IMR-90 (cell line): Measurements from ENCODE around the gene UFC1. TPM values are rescaled to one million over a fixed set of nuclear protein-coding genes. Genes with fewer than 3 reads are reported as not detected.

ENCODE experiments used
- ATAC-seq: fragments of 200-7000 bp; cut with Tn5 transposase; 2 replicates; pipeline ENCODE4 v1.9.1; 2020; ENCODE audit warnings: low read depth, mild to moderate bottlenecking, moderate library complexity
- BruUV-seq: library from RNA; stranded (reverse); fragments of 400-500 nt; replicated peaks from 2 replicates; lab custom pipeline; 2021; lab: Mats Ljungman, UMichigan
- CTCF ChIA-PET: fragments of 300-600 bp; formaldehyde crosslinking; extraction: SDS; loops from one replicate; lab custom pipeline; 2021; ENCODE audit warnings: antibody characterized with exemption; lab: Yijun Ruan, JAX
- POLR2A ChIA-PET: fragments of 300-600 bp; sonication (Branson Sonifier 250); formaldehyde crosslinking; loops from one replicate; lab custom pipeline; 2022; ENCODE audit warnings: antibody characterized with exemption; ENCODE audit not compliant: unreplicated experiment; lab: Charles Lee
- DNase-seq: peaks from one replicate; pipeline ENCODE4 v3.0.0; 2013
- H2AFZ ChIP-seq: replicated peaks from 2 replicates; pipeline ENCODE3; 2013; ENCODE audit warnings: low read length, mild to moderate bottlenecking; ENCODE audit not compliant: poor library complexity
- H2AK5ac ChIP-seq: 2 replicates; pipeline ENCODE4 v1.6.1; 2013; ENCODE audit warnings: low read depth, low read length, inconsistent platforms
- H2AK9ac ChIP-seq: replicated peaks from 2 replicates; pipeline ENCODE3; 2013; ENCODE audit warnings: mild to moderate bottlenecking, low read depth, low read length, moderate library complexity; ENCODE audit not compliant: poor library complexity
- H2BK120ac ChIP-seq: 2 replicates; pipeline ENCODE4 v1.6.1; 2013; ENCODE audit warnings: low read depth, low read length, inconsistent platforms
- H2BK15ac ChIP-seq: 3 replicates; pipeline ENCODE4 v1.6.1; 2013; ENCODE audit warnings: low read depth, low read length, inconsistent platforms
- H2BK20ac ChIP-seq: 2 replicates; pipeline ENCODE4 v1.6.1; 2013; ENCODE audit warnings: low read depth, mild to moderate bottlenecking, inconsistent platforms, low read length, moderate library complexity
- H2BK5ac ChIP-seq: 2 replicates; pipeline ENCODE4 v1.6.1; 2013; ENCODE audit warnings: mild to moderate bottlenecking, low read depth, low read length, inconsistent platforms; ENCODE audit not compliant: poor library complexity, severe bottlenecking
- H3K14ac ChIP-seq: replicated peaks from 2 replicates; pipeline ENCODE4 v1.6.1; 2013; ENCODE audit warnings: low read depth, low read length, inconsistent platforms
- H3K18ac ChIP-seq: 2 replicates; pipeline ENCODE4 v1.6.1; 2013; ENCODE audit warnings: low read depth, low read length, control low read depth
- H3K23ac ChIP-seq: 2 replicates; pipeline ENCODE4 v1.6.1; 2013; ENCODE audit warnings: low read depth, low read length, inconsistent platforms
- H3K27ac ChIP-seq: 2 replicates; pipeline ENCODE4 v1.5.1; 2013; ENCODE audit warnings: mild to moderate bottlenecking, control low read depth, low read length; ENCODE audit not compliant: insufficient read depth
- H3K27me3 ChIP-seq: 2 replicates; pipeline ENCODE4 v1.6.1; 2013; ENCODE audit warnings: low read length; ENCODE audit not compliant: control insufficient read depth, insufficient read depth
- H3K36me3 ChIP-seq: 2 replicates; pipeline ENCODE4 v1.6.1; 2013; ENCODE audit warnings: low read length, mixed read lengths; ENCODE audit not compliant: control insufficient read depth, insufficient read depth
- H3K4ac ChIP-seq: 2 replicates; pipeline ENCODE4 v1.6.1; 2013; ENCODE audit warnings: low read depth, low read length, inconsistent platforms
- H3K4me1 ChIP-seq: 2 replicates; pipeline ENCODE4 v1.6.1; 2013; ENCODE audit warnings: low read length, mixed read lengths; ENCODE audit not compliant: control insufficient read depth, insufficient read depth
- H3K4me2 ChIP-seq: 2 replicates; pipeline ENCODE4 v1.6.1; 2013; ENCODE audit warnings: low read depth, mild to moderate bottlenecking, control low read depth, low read length, moderate library complexity
- H3K4me3 ChIP-seq: 2 replicates; pipeline ENCODE4 v1.5.1; 2013; ENCODE audit warnings: low read depth, mild to moderate bottlenecking, control low read depth, low read length, moderate library complexity; ENCODE audit not compliant: insufficient read depth
- H3K56ac ChIP-seq: 2 replicates; pipeline ENCODE4 v1.6.1; 2013; ENCODE audit warnings: low read length, inconsistent platforms; ENCODE audit not compliant: insufficient read depth; ENCODE audit errors: extremely low read depth
- H3K79me1 ChIP-seq, 2 experiments: 2 replicates each; pipeline ENCODE4 v1.6.1; 2013; ENCODE audit warnings: low read length in 2 of 2, inconsistent platforms in 1 of 2, low read depth in 1 of 2
- H3K9ac ChIP-seq: 2 replicates; pipeline ENCODE4 v1.6.1; 2013; ENCODE audit warnings: low read depth, low read length, control low read depth
- H3K9me1 ChIP-seq: 2 replicates; pipeline ENCODE4 v1.6.1; 2013; ENCODE audit warnings: low read length, inconsistent platforms; ENCODE audit not compliant: insufficient read depth
- H3K9me3 ChIP-seq: 2 replicates; pipeline ENCODE4 v1.6.1; 2013; ENCODE audit warnings: low read length; ENCODE audit not compliant: control insufficient read depth, insufficient read depth
- H4K20me1 ChIP-seq: 2 replicates; pipeline ENCODE4 v1.6.1; 2013; ENCODE audit warnings: low read length, inconsistent platforms; ENCODE audit not compliant: insufficient read depth
- H4K5ac ChIP-seq: 2 replicates; pipeline ENCODE4 v1.6.1; 2013; ENCODE audit warnings: mild to moderate bottlenecking, low read depth, low read length, control low read depth
- H4K8ac ChIP-seq, 2 experiments: 2 replicates each; pipeline ENCODE4 v1.6.1; 2013; ENCODE audit warnings: low read depth in 2 of 2, low read length in 2 of 2, control low read depth in 1 of 2, inconsistent platforms in 1 of 2
- H4K91ac ChIP-seq: 2 replicates; pipeline ENCODE4 v1.6.1; 2013; ENCODE audit warnings: low read depth, low read length, inconsistent platforms; ENCODE audit not compliant: insufficient read depth
- MAZ ChIP-seq: IDR thresholded peaks from 2 replicates; pipeline ENCODE4 v1.6.1; 2012; ENCODE audit warnings: low read depth, mild to moderate bottlenecking, low read length, improper control_type of control experiment, moderate library complexity, borderline replicate concordance
- MXI1 ChIP-seq: IDR thresholded peaks from 2 replicates; pipeline ENCODE4 v1.6.1; 2012; ENCODE audit warnings: low read depth, mild to moderate bottlenecking, low read length, moderate library complexity, borderline replicate concordance
- RAD21 ChIP-seq: IDR thresholded peaks from 2 replicates; pipeline ENCODE4 v1.6.1; 2012; ENCODE audit warnings: low read length, improper control_type of control experiment
- WGBS, 2 experiments: methylation state at CpG; one replicate each; pipeline versions ENCODE4 v1.1.5 to v1.1.7; 2013; ENCODE audit warnings: missing lambda C conversion rate in 2 of 2; ENCODE audit not compliant: insufficient read length in 1 of 2; ENCODE audit errors: extremely low coverage in 2 of 2; 5-methylcytosine and 5-hydroxymethylcytosine counted together
- dilution Hi-C: fragments of 300-500 bp; cut with HindIII; formaldehyde crosslinking; loops from one replicate; pipeline ENCODE4 v1.14.3; 2018; ENCODE audit warnings: low sequenced_read_pairs; ENCODE audit not compliant: unreplicated experiment
- in situ Hi-C: fragments of 300-500 bp; cut with MboI; formaldehyde crosslinking; loops from 3 replicates; pipeline ENCODE4 v1.14.3; 2019; ENCODE audit warnings: low sequenced_read_pairs, inconsistent platforms, mixed read lengths
- intact Hi-C: fragments of 100-400 bp; cut with micrococcal nuclease; formaldehyde crosslinking; loops from 2 replicates; pipeline ENCODE4 v1.10.0; 2022
- polyA plus RNA-seq, 3 experiments: library from polyadenylated mRNA; depleted of rRNA; stranded (reverse); fragments of >200 nt; gene quantifications; 2 replicates each; pipeline ENCODE4 v1.2.3, GENCODE V29; 2012; ENCODE audit warnings: low replicate concordance in 1 of 3
- total RNA-seq: library from RNA; depleted of rRNA; stranded (reverse); fragments of >200 nt; gene quantifications from 2 replicates; pipeline ENCODE4 v1.2.3, GENCODE V29; 2012
- TF ChIP-seq, protein P1 (sequence below): conservative IDR thresholded peaks from 2 replicates; pipeline ENCODE4 v1.5.1; 2012; ENCODE audit warnings: mild to moderate bottlenecking, low read depth, low read length, improper control_type of control experiment
- TF ChIP-seq, protein P2 (sequence below): fragments of 150-350 bp; IDR thresholded peaks from 2 replicates; pipeline ENCODE4 v1.6.1; 2017; ENCODE audit warnings: mild to moderate bottlenecking, antibody characterized with exemption, low read length, low read depth
- TF ChIP-seq, protein P3 (sequence below): fragments of 150-350 bp; IDR thresholded peaks from 2 replicates; pipeline ENCODE4 v1.6.1; 2016; ENCODE audit warnings: low read depth, mild to moderate bottlenecking, low read length, moderate library complexity, borderline replicate concordance

The UFC1 gene
- total and polyA plus RNA-seq, 2 of the 4 experiments (the other 2 are of a cell fraction) = 134 to 140 TPM

DNA sequence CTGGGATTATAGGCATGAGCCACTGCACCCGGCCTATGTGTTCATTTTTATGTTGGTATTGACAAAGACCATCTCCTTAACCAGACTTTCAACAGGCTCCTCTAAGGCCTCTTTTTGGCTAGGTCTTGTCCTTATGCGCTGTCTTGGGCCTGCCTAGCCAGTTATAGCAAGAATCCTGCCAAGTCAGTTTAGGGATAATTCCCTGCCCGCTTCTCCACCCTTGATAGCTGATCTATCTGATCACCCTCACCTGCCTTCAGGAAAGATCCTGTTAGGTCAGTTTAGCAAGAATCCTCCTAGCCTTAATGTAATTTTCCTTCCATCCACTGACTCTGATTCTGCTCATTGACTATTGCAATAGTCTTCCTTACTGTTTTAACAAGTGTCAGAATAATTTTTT is 25.9 kb downstream of the UFC1 start:
- Histone ChIP-seq H2BK120ac (no peak overlapping the region), H2AK9ac (no peak overlapping the region), H2AK5ac (no peak overlapping the region), H3K36me3 (peaks cover 8% of the 10 kb centered on the region), H2BK15ac (no peak overlapping the region), H2BK20ac (no peak overlapping the region), H3K9me3 (no peaks in the 10 kb centered on the region), H3K56ac (no peak overlapping the region), H4K5ac (no peak overlapping the region), H3K14ac (no peak overlapping the region), H4K8ac (no peak overlapping the region), H3K27me3 (no peaks in the 10 kb centered on the region), H3K23ac (no peak overlapping the region), H3K27ac (no peak overlapping the region), H2AFZ (no peak overlapping the region), H4K20me1 (no peaks in the 10 kb centered on the region), H2BK5ac (no peak overlapping the region), H3K4me3 (no peak overlapping the region), H4K91ac (no peak overlapping the region), H3K9me1 (peaks cover 7% of the 10 kb centered on the region; the same call in 1 of the 2 replicates), H3K4ac (no peak overlapping the region), H3K9ac (no peak overlapping the region), H3K4me2 (no peak overlapping the region), H3K79me1 (peaks cover 11 to 21% of the 10 kb centered on the region in 2 experiments), H3K18ac (no peak overlapping the region), H3K4me1 (peaks cover 8% of the 10 kb centered on the region)
- DNase-seq = no peak
- POLR2A ChIA-PET = no interaction called here
- no peak for ATAC-seq
- CTCF ChIA-PET = interaction anchor here (0.7 kb wide), 1 partner anchor 1906 kb away, joined by 3 read pairs; no protein-coding TSS in a partner anchor
- dilution Hi-C loops (no loop called here), in situ Hi-C loops (no loop called here), intact Hi-C loops (no loop called here)
- TF ChIP-seq MXI1 (no peak), RAD21 (no peak), MAZ (no peak)
- TF ChIP-seq, protein P1, sequence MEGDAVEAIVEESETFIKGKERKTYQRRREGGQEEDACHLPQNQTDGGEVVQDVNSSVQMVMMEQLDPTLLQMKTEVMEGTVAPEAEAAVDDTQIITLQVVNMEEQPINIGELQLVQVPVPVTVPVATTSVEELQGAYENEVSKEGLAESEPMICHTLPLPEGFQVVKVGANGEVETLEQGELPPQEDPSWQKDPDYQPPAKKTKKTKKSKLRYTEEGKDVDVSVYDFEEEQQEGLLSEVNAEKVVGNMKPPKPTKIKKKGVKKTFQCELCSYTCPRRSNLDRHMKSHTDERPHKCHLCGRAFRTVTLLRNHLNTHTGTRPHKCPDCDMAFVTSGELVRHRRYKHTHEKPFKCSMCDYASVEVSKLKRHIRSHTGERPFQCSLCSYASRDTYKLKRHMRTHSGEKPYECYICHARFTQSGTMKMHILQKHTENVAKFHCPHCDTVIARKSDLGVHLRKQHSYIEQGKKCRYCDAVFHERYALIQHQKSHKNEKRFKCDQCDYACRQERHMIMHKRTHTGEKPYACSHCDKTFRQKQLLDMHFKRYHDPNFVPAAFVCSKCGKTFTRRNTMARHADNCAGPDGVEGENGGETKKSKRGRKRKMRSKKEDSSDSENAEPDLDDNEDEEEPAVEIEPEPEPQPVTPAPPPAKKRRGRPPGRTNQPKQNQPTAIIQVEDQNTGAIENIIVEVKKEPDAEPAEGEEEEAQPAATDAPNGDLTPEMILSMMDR = no peak
- TF ChIP-seq, protein P2, sequence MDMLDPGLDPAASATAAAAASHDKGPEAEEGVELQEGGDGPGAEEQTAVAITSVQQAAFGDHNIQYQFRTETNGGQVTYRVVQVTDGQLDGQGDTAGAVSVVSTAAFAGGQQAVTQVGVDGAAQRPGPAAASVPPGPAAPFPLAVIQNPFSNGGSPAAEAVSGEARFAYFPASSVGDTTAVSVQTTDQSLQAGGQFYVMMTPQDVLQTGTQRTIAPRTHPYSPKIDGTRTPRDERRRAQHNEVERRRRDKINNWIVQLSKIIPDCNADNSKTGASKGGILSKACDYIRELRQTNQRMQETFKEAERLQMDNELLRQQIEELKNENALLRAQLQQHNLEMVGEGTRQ = no peak
- TF ChIP-seq, protein P3, sequence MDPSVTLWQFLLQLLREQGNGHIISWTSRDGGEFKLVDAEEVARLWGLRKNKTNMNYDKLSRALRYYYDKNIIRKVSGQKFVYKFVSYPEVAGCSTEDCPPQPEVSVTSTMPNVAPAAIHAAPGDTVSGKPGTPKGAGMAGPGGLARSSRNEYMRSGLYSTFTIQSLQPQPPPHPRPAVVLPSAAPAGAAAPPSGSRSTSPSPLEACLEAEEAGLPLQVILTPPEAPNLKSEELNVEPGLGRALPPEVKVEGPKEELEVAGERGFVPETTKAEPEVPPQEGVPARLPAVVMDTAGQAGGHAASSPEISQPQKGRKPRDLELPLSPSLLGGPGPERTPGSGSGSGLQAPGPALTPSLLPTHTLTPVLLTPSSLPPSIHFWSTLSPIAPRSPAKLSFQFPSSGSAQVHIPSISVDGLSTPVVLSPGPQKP = no peak
- WGBS, 2 experiments = 85% methylated on average over 2 of the region's 3 CpGs; no CpG with 5 or more reads in 1 of the 2 experiments
- BruUV-seq = no TSS peak
